ENCODE data around the gene TMPRSS9.

DNA sequence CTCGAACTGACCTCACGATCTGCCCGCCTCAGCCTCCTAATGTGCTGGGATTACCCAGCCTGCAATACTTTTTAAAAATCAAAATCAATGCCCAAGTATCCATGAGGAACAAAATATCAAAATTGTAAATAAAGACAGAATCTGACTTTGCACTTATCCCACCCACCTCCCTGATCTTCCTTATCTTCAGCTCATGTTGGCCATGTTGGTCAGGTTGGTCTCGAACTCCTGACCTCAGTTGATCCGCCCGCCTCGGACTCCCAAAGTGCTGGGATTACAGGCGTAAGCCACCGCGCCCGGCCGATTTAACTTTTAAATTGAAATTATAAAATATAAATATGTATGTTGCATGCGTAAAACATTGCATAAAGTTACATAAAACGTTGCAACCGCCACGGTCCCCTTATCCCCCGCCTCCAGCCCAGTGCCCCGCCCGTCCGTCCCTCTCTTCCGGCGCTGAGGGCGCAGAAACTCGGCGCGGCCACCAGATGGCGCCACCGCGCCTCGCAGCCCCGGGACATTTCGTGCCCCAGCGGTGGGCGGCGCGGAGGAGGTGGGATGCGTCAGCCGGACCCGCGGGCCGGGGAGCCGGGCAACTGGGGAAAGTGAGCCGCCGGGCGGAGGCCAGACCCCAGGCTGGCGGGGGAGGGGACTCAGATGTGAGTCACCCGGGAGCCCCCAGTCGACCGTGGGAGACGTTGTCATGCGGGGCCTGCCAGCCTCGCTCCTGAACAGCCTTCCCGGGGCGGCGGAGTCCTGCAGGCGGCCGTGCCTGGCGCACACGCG is 114.4 kb downstream of the TMPRSS9 start:
- no peak for TF ChIP-seq EZH2 (IDR thresholded peaks at IDR 0.05; ENCODE audit: low read length)
- TF ChIP-seq, protein P1, sequence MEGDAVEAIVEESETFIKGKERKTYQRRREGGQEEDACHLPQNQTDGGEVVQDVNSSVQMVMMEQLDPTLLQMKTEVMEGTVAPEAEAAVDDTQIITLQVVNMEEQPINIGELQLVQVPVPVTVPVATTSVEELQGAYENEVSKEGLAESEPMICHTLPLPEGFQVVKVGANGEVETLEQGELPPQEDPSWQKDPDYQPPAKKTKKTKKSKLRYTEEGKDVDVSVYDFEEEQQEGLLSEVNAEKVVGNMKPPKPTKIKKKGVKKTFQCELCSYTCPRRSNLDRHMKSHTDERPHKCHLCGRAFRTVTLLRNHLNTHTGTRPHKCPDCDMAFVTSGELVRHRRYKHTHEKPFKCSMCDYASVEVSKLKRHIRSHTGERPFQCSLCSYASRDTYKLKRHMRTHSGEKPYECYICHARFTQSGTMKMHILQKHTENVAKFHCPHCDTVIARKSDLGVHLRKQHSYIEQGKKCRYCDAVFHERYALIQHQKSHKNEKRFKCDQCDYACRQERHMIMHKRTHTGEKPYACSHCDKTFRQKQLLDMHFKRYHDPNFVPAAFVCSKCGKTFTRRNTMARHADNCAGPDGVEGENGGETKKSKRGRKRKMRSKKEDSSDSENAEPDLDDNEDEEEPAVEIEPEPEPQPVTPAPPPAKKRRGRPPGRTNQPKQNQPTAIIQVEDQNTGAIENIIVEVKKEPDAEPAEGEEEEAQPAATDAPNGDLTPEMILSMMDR (optimal IDR thresholded peaks at IDR 0.05 in 1 of 3, IDR thresholded peaks at IDR 0.05 in 1 of 3, conservative IDR thresholded peaks at IDR 0.05 in 1 of 3; ENCODE audit: extremely low read depth in 1 of 3, insufficient read depth in 2 of 3, low read length in 3 of 3), result peak; percentile 53 to 93 (median 85)
